Neutrophil (primary cell): Measurements from ENCODE around the gene PRKG1.

ENCODE experiments used
- H3K27ac ChIP-seq: fragments of 200-600 bp; sonication (generic); 2 replicates; pipeline ENCODE4 v1.5.1; 2016; ENCODE audit warnings: mild to moderate bottlenecking, moderate library complexity
- H3K27me3 ChIP-seq: fragments of 200-600 bp; sonication (generic); 2 replicates; pipeline ENCODE4 v1.6.0; 2016; ENCODE audit warnings: mild to moderate bottlenecking
- H3K36me3 ChIP-seq: fragments of 200-600 bp; sonication (generic); 2 replicates; pipeline ENCODE4 v1.5.1; 2017
- H3K4me1 ChIP-seq, 2 experiments: fragments of 200-600 bp in 1 of 2; sonication (generic) in 1 of 2; 1 replicate in 1 of 2; 2 replicates in 1 of 2; pipeline versions ENCODE4 v1.5.1 to v1.6.1; 2013 to 2016; ENCODE audit warnings: low read depth in 1 of 2, low read length in 1 of 2, mild to moderate bottlenecking in 1 of 2, moderate library complexity in 1 of 2; ENCODE audit not compliant: control insufficient read depth in 1 of 2, insufficient read depth in 1 of 2
- H3K4me3 ChIP-seq, 2 experiments: fragments of 200-600 bp in 1 of 2; sonication (generic) in 1 of 2; 1 replicate in 1 of 2; 2 replicates in 1 of 2; pipeline ENCODE4 v1.5.1; 2013 to 2016; ENCODE audit warnings: low read depth in 1 of 2, low read length in 1 of 2, mild to moderate bottlenecking in 1 of 2, moderate library complexity in 1 of 2
- H3K9me3 ChIP-seq: fragments of 200-600 bp; sonication (generic); 2 replicates; pipeline ENCODE4 v1.5.1; 2016
- TF ChIP-seq, protein P1 (sequence below): fragments of 200-600 bp; sonication (generic); IDR thresholded peaks from 2 replicates; pipeline ENCODE4 v1.5.1; 2016; ENCODE audit warnings: antibody characterized with exemption

The PRKG1 gene

DNA sequence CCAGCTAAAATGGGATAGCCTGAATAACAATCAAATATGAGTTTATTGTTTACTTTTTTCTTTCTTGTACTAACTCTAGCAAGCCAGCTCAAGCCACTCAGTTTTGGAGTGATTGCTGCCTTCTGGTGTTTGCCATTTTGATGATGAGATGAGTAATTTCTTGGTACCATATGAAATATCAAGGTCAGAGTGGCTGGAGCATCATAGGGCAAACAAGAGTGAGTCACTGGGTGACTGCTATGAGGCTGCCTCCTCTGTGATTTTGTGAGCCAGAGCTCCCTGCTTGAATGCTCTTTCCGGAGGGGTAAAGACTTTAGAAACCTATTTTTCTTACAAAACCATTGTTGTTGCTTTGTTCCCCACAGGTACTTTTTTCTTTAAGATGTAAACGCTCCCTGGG, 295.6 kb downstream of the PRKG1 start:
- no peaks in the 10 kb centered on the region for H3K27me3 ChIP-seq
- no peaks in the 10 kb centered on the region for H3K36me3 ChIP-seq
- no peak overlapping the region for H3K27ac ChIP-seq
- no peaks in the 10 kb centered on the region for H3K4me1 ChIP-seq
- no peaks in the 10 kb centered on the region for H3K9me3 ChIP-seq
- no peak overlapping the region for H3K4me3 ChIP-seq
- TF ChIP-seq, protein P1, sequence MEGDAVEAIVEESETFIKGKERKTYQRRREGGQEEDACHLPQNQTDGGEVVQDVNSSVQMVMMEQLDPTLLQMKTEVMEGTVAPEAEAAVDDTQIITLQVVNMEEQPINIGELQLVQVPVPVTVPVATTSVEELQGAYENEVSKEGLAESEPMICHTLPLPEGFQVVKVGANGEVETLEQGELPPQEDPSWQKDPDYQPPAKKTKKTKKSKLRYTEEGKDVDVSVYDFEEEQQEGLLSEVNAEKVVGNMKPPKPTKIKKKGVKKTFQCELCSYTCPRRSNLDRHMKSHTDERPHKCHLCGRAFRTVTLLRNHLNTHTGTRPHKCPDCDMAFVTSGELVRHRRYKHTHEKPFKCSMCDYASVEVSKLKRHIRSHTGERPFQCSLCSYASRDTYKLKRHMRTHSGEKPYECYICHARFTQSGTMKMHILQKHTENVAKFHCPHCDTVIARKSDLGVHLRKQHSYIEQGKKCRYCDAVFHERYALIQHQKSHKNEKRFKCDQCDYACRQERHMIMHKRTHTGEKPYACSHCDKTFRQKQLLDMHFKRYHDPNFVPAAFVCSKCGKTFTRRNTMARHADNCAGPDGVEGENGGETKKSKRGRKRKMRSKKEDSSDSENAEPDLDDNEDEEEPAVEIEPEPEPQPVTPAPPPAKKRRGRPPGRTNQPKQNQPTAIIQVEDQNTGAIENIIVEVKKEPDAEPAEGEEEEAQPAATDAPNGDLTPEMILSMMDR: no peak

DNA sequence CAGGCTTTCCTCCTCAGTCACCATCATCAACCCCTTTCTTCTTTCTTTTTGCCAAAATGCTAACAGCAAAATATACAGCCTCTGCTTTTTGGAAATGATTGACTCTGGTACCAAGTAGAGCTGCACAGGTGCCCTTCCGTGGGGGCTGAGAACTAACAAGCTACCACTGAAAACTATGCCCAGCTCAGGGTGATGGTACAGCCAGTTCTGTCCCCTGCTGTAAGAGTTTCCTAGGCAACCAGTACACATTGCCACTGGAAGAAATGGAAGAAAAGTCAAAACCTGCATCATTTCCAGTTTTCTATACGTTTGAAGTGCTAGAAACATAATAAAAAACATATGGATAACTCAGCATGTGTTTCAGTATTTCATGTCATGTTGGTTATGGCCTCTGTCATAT, 297.5 kb downstream of the PRKG1 start:
- Histone ChIP-seq H3K27ac (no peak overlapping the region), H3K36me3 (no peaks in the 10 kb centered on the region), H3K4me1 (no peaks in the 10 kb centered on the region), H3K4me3 (no peak overlapping the region), H3K27me3 (no peaks in the 10 kb centered on the region), H3K9me3 (no peaks in the 10 kb centered on the region)
- TF ChIP-seq, protein P1: no peak

- Histone ChIP-seq H3K27ac (no peak overlapping the region), H3K36me3 (no peaks in the 10 kb centered on the region), H3K4me1 (no peaks in the 10 kb centered on the region), H3K9me3 (no peaks in the 10 kb centered on the region), H3K4me3 (no peak overlapping the region), H3K27me3 (no peaks in the 10 kb centered on the region)
- TF ChIP-seq, protein P1: no peak
Observed at GRCh38 chr10:51375790-51376189, 301.5 kb downstream of the PRKG1 start.

GRCh38 chr10:51377070-51377931, 303.0 kb downstream of the PRKG1 start:
- Histone ChIP-seq H3K4me1 (no peaks in the 10 kb centered on the region), H3K27me3 (no peaks in the 10 kb centered on the region), H3K36me3 (no peaks in the 10 kb centered on the region), H3K9me3 (no peaks in the 10 kb centered on the region), H3K4me3 (no peak overlapping the region), H3K27ac (no peak overlapping the region)
- TF ChIP-seq, protein P1: no peak

GRCh38 chr10:51377932-51378599, 303.8 kb downstream of the PRKG1 start:
- Histone ChIP-seq H3K27me3 (no peaks in the 10 kb centered on the region), H3K4me3 (no peak overlapping the region), H3K27ac (no peak overlapping the region), H3K36me3 (no peaks in the 10 kb centered on the region), H3K4me1 (no peaks in the 10 kb centered on the region), H3K9me3 (no peaks in the 10 kb centered on the region)
- TF ChIP-seq, protein P1: no peak
